LNCAP (cell line): ENCODE measurements around the gene PPP1R8.

Source experiments
- CTCF ChIP-seq: fragments of 450-650 bp; IDR thresholded peaks from 2 replicates; pipeline ENCODE4 v1.5.1; 2017; ENCODE audit warnings: mild to moderate bottlenecking

Gene PPP1R8

GRCh38 chr1:27886744-27887143, 56.2 kb downstream of the PPP1R8 start:
- TF ChIP-seq CTCF = no peak

- TF ChIP-seq CTCF = no peak
Observed at GRCh38 chr1:27887215-27888021, 56.8 kb downstream of the PPP1R8 start.

GRCh38 chr1:27889506-27889905, 58.9 kb downstream of the PPP1R8 start:
- TF ChIP-seq CTCF = no peak

GRCh38 chr1:27891196-27891889, 60.8 kb downstream of the PPP1R8 start:
- TF ChIP-seq CTCF = no peak

GRCh38 chr1:27894521-27894920, 63.9 kb downstream of the PPP1R8 start:
- no peak for TF ChIP-seq CTCF
